Pons (tissue), 1 donor: ENCODE measurements around the gene OR6B1.

ENCODE experiments used
- DNase-seq: peaks from one replicate; pipeline ENCODE4 v3.0.0-alpha.2; 2016; ENCODE audit warnings: low spot score

Gene OR6B1

DNA sequence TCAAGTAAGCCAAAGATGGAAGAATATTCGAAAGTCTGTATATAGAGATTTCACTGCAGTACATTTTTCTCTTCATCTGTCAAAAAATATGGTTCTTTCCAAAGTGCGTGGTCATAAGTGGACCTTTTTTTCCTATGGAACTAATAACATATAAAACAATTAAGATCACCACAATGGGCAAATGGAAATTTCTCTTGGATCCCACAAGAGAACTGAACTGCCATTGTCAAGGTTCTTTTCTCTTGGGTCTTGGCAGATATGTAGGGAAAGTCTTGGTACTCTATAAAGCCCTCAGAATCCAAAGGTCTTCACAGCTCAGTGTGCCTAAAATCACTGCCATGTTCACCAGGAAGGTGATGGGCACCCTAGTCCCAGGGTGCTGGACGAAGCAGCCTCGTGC lies at the start of gene OR6B1:
TSS of gene OR6B1 (plus strand) at position 301 of the 400 bp plus-strand sequence. CDS start 3,677 bp downstream, outside the sequence.
- DNase-seq, result no peak

- no peak for DNase-seq
Measured at GRCh38 chr7:143953421-143953820, 46.7 kb upstream of the OR6B1 start.

- no peak for DNase-seq
Measured at GRCh38 chr7:143954135-143954534, 46.0 kb upstream of the OR6B1 start.

- DNase-seq, result no peak
Measured at GRCh38 chr7:143954544-143954943, 45.6 kb upstream of the OR6B1 start, which contains the start of gene OR2F1. Gene OR2F1 (plus strand): TSS chr7:143954844. CDS start chr7:143959971, 5,127 bp downstream.

GRCh38 chr7:143958781-143959180 lies 41.3 kb upstream of the OR6B1 start:
- no peak for DNase-seq

DNA sequence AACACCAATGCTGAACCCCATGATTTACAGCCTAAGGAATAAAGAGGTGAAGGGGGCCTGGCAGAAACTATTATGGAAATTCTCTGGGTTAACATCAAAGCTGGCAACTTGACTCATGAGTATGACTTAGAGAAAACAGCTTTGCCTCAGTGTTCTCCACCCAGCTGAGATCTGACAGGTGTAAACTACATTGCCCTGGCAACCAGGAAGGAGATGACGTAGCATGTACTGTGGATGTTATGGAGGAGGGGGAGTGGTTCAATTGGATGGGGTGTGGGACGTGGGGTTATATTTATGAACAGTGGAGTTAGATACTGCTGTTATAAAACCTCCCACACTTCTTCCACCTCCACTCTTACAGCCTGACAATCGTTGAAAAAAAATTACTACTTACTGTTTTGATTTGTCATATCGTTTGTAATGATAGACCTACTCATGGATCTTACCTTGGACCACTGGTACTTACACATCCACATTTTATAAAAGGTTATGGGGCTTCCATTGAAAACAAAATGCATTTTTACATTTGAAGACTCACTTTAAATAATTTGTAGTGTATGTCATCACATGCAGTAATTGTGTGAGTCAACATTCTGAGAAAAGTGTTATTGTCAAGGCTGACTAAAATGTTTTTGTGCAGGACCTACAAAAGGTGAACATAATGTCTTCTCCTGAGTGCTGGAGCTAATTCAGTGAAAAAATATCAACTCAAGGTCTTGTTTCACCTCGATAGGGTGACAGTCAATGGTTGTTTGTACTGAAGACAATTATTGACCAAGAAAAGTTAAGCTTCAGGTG lies 39.1 kb upstream of the OR6B1 start:
- DNase-seq, result no peak

DNA sequence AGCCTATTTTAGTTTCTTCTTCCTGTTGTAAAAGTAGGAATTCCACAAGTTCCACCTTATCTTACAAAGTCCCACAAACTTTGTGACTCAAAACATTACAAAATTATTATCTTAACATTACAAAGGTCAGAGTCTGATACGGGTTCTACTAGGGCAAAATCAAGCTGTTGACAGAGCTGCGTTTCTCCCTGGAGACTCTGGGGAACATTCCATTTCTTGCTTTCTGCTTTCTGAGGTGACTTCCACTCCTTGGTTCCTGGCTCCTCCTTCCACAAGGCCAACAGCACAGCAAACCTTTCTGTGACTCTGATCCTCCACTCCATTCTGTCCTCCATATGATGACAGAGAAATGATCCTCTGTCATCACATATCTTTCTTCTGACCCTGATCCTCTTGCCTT lies 34.8 kb upstream of the OR6B1 start:
- DNase-seq, result no peak

- no peak for DNase-seq
Measured at GRCh38 chr7:143967398-143967797, 32.7 kb upstream of the OR6B1 start.

GRCh38 chr7:143973870-143974416 lies 26.2 kb upstream of the OR6B1 start:
- no peak for DNase-seq

DNA sequence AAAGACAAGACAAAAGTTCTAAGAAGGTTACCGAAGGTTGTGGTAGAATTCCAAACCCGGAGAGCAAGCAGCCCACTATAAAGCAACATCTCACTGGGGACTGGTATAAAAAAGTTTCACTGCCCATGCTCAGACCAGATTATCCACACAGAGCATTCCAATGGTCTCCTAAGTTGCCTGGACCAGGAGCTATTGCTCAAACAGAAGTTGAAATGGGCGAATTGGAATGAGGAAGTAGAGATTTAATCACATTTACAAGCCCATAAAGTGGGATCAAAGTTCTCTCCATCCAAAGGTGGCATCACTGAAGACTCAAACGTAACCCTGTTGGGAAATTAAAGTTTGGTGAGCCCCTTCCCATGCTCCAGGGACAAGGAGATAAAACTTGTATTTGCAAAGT lies 25.7 kb upstream of the OR6B1 start:
- DNase-seq, result no peak

GRCh38 chr7:143975617-143976016 lies 24.5 kb upstream of the OR6B1 start:
- DNase-seq, result no peak

- DNase-seq, result no peak
Measured at GRCh38 chr7:143978585-143978984, 21.5 kb upstream of the OR6B1 start.

GRCh38 chr7:143979359-143979758 lies 20.8 kb upstream of the OR6B1 start:
- no peak for DNase-seq

- no peak for DNase-seq
Measured at GRCh38 chr7:143979998-143980397, 20.1 kb upstream of the OR6B1 start.

GRCh38 chr7:143980746-143981510 lies 19.2 kb upstream of the OR6B1 start:
- DNase-seq, result no peak

DNA sequence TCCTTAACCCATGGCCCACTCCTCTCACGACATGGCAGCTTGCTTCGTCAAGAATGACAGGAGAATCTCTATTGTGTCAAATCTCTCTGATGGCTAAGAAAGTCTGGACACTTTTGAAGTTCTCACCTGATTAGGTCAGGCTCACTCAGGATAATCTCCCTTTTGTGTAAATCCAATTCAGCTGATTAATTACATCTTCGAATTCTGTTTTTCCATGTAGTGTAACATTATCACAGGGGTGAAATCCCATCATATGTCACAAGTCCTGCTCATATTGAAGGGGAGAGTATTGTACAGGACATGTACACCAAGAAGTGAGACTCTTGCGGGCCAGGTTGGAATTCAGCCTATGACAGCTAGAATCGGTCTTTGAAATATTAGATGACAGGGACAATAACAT lies 16.2 kb upstream of the OR6B1 start:
- no peak for DNase-seq

- no peak for DNase-seq
Measured at GRCh38 chr7:143987513-143987912, 12.6 kb upstream of the OR6B1 start.

GRCh38 chr7:143988976-143989745 lies 11.0 kb upstream of the OR6B1 start:
- no peak for DNase-seq

DNA sequence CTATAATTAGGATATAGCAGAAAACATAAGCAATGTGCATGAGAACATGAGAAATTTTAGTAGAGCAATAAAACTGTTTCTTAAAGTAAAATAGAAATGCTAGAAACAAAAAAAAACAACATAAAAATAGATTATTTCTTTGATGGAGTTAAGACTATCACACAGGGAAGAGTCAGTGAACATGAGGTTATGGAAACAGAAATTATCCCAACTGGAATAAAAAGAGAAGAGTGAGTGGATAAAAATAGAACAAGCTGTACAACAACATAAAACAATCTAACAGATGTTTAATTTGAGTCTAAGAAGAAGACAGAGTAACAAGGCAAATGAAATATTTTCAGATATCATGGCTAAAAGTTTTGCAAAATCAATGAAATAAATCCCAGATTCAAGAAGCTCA lies 7.5 kb upstream of the OR6B1 start:
- DNase-seq, result no peak

- DNase-seq, result no peak
Measured at GRCh38 chr7:143993924-143994323, 6.2 kb upstream of the OR6B1 start.

DNA sequence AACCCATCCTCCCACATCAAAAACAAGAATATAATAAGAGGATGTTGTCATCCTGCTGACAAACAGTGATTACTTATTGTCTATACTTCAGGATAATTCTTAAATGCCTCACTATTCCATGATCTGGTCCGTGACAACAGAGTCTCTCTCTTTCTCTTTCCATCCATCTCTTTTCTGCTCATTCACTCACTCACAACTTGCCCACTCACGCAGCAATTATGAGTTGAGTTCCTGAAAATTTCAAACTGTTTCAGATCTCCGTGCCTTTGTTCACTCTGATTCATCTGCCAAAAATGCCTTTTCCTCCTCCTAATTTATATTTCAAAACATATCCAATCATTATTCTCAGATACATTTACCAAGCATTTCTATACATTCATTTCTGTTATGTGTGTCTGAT lies 1.4 kb downstream of the OR6B1 start:
- DNase-seq, result no peak

- no peak for DNase-seq
Measured at GRCh38 chr7:144004703-144005102, 4.6 kb downstream of the OR6B1 start.
